SIG-M5 treated with dmso at 0.1 percent for 504 hours (cell line): ENCODE results near the gene MGST3.
"Not testable (repeated sequence)": the region's sequence is repeated elsewhere in the genome, so short reads cannot be mapped to it uniquely, and the experiment has no call there.

Experiments
- DNase-seq: peaks from one replicate; lab custom pipeline; 2025; ENCODE audit not compliant: unreplicated experiment; lab: John Stamatoyannopoulos, UW

Gene MGST3

DNA sequence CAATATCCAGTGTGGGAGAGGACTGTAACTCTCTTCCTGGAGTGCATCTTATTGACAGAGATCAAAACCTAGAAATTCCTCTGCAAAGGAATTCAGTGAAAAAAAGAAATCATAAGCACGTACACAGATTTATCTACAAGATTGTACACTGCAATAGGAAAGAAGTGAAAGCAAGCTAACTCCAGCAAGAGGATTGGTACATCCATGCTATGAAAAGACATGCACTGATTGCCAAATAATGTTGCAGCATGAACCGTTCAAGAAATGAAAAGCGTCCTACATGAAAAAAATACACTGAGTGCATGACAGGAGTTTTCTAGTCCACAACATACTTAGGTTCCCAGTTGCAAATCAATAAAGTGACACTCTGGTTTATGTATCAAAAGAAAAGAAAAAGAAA is 1.9 kb upstream of the MGST3 start:
- peak; percentile 53 for DNase-seq

GRCh38 chr1:165629848-165630628 is 996 bp upstream of the MGST3 start:
- no peak for DNase-seq

DNA sequence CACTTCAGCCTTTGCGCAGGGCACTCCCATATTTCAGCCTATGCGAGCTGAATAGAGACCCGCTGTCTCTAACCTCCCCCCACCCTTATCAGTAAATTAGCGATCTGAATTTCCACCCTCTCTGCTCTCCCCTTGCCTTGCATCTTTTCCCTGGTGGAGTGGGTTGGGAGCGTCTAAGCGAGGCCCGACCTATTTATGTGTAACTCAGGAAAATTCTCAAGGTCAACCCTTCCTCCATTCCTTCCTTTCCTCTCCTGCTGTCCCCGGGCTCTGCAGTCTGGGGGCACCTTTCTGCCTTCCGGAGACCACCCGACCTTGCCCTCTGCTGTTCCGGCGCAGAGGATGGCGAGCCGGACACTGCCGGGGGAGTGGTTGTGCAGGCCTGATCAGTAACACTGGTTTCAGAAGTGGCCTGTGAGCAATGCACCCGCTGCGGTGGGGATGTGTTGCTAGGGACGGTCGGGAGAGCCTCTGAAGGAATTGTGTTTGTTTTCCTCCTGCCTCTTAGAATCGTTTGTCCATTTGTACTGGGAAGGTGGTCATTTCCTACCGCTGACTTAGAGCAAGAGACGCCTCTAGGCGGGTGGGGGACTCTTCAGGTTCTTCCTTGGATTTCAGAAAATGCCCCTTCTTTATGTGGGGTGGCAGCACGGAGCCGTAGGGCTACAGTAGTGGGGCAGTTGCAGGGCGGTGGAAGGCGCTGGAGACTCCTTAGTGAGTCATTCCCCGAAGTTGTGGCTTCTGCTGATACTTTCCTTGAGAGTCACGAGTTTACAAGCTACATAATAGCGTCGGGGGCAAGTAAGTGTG is 513 bp downstream of the MGST3 start:
- DNase-seq: peak; percentile 92

DNA sequence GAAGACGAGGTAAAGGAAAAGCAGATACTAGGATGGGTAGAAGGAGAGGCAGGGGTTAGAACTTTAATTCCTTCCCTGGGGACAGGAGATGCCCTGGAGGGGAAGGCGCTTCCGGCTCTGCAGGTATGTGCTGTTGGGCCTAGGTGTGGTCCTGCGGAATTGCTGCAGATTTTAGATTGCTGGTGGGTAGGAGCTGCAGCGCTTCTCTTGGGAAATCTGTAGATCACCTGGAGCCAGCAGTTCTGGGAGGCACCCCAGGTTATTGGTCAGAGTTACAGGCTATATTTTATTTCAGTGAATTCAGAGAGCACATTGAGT is 1.1 kb downstream of the MGST3 start:
- no peak for DNase-seq

DNA sequence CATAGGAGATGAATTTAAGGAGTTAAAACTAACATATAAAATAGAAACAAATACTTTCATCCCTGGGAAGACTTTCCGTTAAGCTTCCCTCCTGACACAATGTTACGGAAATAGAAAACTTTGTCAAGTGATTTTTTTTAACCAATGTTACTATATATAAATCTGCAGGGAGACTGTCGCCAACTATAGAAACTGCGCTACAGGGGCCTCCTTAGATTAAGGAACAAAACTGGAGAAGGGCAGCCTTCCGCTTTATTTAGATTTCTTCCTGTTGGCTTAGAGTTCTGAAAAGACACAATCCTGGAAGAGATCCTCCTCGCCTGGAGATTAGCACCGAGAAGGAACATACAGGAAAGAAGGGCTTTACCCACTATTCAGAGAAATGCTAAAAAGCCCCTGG is 1.5 kb downstream of the MGST3 start:
- DNase-seq: peak; percentile 59

GRCh38 chr1:165633614-165634013 is 2.6 kb downstream of the MGST3 start:
- DNase-seq: peak; percentile 27

GRCh38 chr1:165634154-165634921 is 3.3 kb downstream of the MGST3 start:
- DNase-seq: no peak

DNA sequence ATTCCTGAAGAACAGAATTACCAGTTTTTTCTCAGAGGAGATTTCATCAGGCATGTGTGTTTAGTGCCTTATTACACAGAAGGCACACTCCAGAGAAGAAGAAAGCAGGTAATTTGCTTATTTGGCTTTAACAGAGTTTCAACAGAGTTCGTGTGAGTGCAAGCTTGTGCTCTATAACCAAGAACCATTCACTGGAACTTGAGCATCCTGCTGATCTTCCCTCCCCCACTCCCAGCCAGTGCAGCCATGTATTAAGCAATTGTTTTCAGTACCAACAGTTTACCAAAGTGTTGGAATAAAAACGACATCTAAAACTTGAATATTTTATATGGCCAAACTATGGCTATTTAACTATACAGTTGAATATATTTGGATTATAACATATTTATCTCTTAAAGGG is 4.3 kb downstream of the MGST3 start:
- DNase-seq: no peak

DNA sequence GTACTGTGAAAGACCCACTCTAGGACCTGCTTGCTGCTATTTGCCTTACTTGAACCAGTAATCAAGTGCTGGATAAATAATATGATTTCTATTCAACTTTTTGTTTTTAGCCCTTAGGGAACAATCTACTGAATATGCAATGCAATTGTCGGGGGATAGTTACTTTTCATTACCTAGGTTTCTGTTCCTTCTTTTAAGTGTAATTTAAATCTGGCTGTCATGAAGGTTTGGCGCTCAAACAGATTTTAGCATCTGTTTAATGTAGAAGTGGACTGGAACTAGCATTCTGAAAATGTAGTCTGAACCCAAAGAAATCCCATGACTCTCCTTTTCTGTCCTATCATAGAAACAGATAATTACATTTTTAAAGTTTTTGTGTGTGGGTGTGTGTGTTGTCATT is 4.8 kb downstream of the MGST3 start:
- DNase-seq: no peak

- no peak for DNase-seq
These were observed 6.4 kb downstream of the MGST3 start for GRCh38 chr1:165637427-165637826.

- not testable (repeated sequence) for DNase-seq
These were observed 7.2 kb downstream of the MGST3 start for GRCh38 chr1:165638211-165638610.

- DNase-seq: no peak
These were observed 9.0 kb downstream of the MGST3 start for GRCh38 chr1:165639821-165640623.

- DNase-seq: no peak
These were observed 10.4 kb downstream of the MGST3 start for GRCh38 chr1:165641231-165641987.

- no peak for DNase-seq
These were observed 13.2 kb downstream of the MGST3 start for GRCh38 chr1:165644064-165644735.

GRCh38 chr1:165645654-165646366 is 14.8 kb downstream of the MGST3 start:
- DNase-seq: peak; percentile 20

GRCh38 chr1:165647517-165647916 is 16.5 kb downstream of the MGST3 start:
- DNase-seq: no peak

- DNase-seq: no peak
These were observed 16.9 kb downstream of the MGST3 start for GRCh38 chr1:165647970-165648369.

GRCh38 chr1:165648919-165649572 is 18.0 kb downstream of the MGST3 start:
- no peak for DNase-seq
